K562 (cell line): ENCODE measurements around the gene SIRPD. TPM values are rescaled to one million over a fixed set of nuclear protein-coding genes. Genes with fewer than 3 reads are reported as not detected.

Experiments used
- ATAC-seq: fragments of 200-7000 bp; cut with Tn5 transposase; 3 replicates; pipeline ENCODE4 v1.9.1; 2020; ENCODE audit warnings: moderate library complexity
- BruUV-seq: library from RNA; stranded (reverse); fragments of 400-500 nt; replicated peaks from 2 replicates; lab custom pipeline; 2021; lab: Mats Ljungman, UMichigan
- CTCF ChIA-PET: fragments of 300-600 bp; formaldehyde crosslinking; extraction: SDS; loops from one replicate; lab custom pipeline; 2021; ENCODE audit warnings: low intra/inter-chr PET ratio; lab: Yijun Ruan, JAX
- POLR2A ChIA-PET: fragments of 300-600, 350-650 bp; sonication (Branson Sonifier 250); formaldehyde crosslinking; extraction: SDS; loops from one replicate; lab custom pipeline; 2021; ENCODE audit warnings: antibody characterized with exemption, inconsistent platforms; lab: Yijun Ruan, JAX
- DNase-seq, 4 experiments: peaks; one replicate each; pipeline versions ENCODE4 v3.0.0 to v3.0.0-alpha.2; 2011 to 2018; ENCODE audit warnings: low spot score in 3 of 4, mixed read lengths in 3 of 4; ENCODE audit errors: extremely low read depth in 1 of 4
- FAIRE-seq: peaks from 2 replicates; lab custom pipeline; 2011; peaks lifted over from hg19 to GRCh38; lab: Jason Lieb, UNC
- H2AFZ ChIP-seq: 2 replicates; pipeline ENCODE4 v1.6.0; 2011; ENCODE audit warnings: low read depth, low read length, control low read depth, inconsistent platforms
- H3K27ac ChIP-seq: fragments of 200-600 bp; 3 replicates; pipeline ENCODE4 v1.8.0; 2011; ENCODE audit warnings: low read depth, mild to moderate bottlenecking, control low read depth, inconsistent platforms, low read length, moderate library complexity, mixed read lengths; ENCODE audit errors: extremely low read depth
- H3K27me3 ChIP-seq, 2 experiments: fragments of 300-600 bp in 1 of 2; 2 replicates in 1 of 2; 3 replicates in 1 of 2; pipeline versions ENCODE4 v1.6.0 to v1.8.0; 2011; ENCODE audit warnings: inconsistent platforms in 2 of 2, low read length in 2 of 2, mild to moderate bottlenecking in 1 of 2, mixed read lengths in 1 of 2, moderate library complexity in 1 of 2; ENCODE audit not compliant: control insufficient read depth in 2 of 2, insufficient read depth in 2 of 2
- H3K36me3 ChIP-seq: fragments of 300-600 bp; 3 replicates; pipeline ENCODE4 v1.8.0; 2011; ENCODE audit warnings: mild to moderate bottlenecking, low read length, inconsistent platforms; ENCODE audit not compliant: control insufficient read depth, insufficient read depth
- H3K4me1 ChIP-seq, 2 experiments: fragments of 200-600 bp in 1 of 2; replicated peaks in 1 of 2; 2 replicates in 1 of 2; 3 replicates in 1 of 2; pipeline versions ENCODE4 v1.5.1 to v1.8.0; 2011; ENCODE audit warnings: inconsistent platforms in 2 of 2, low read length in 2 of 2, mild to moderate bottlenecking in 1 of 2, mixed read lengths in 1 of 2, moderate library complexity in 1 of 2; ENCODE audit not compliant: control insufficient read depth in 2 of 2, insufficient read depth in 2 of 2
- H3K4me2 ChIP-seq: 2 replicates; pipeline ENCODE4 v1.6.1; 2011; ENCODE audit warnings: low read length, control low read depth, inconsistent platforms, mixed read lengths; ENCODE audit not compliant: insufficient read depth
- H3K4me3 ChIP-seq: fragments of 200-600 bp; sonication (generic), shearing (Covaris generic); 2 replicates; pipeline ENCODE4 v1.5.1; 2016; ENCODE audit warnings: control low read depth, inconsistent platforms
- H3K79me2 ChIP-seq: fragments of 200-600 bp; 3 replicates; pipeline ENCODE4 v1.8.0; 2011; ENCODE audit warnings: low read length, inconsistent platforms; ENCODE audit not compliant: control insufficient read depth, insufficient read depth
- H3K9ac ChIP-seq, 2 experiments: 2 replicates each; pipeline versions ENCODE4 v1.6.0 to v1.6.1; 2011; ENCODE audit warnings: low read depth in 2 of 2, low read length in 2 of 2, control low read depth in 1 of 2, inconsistent platforms in 1 of 2, mild to moderate bottlenecking in 1 of 2, mixed read lengths in 1 of 2; ENCODE audit not compliant: insufficient read depth in 1 of 2
- H3K9me1 ChIP-seq: one replicate; pipeline ENCODE4 v1.6.0; 2011; ENCODE audit warnings: inconsistent platforms, mild to moderate bottlenecking, low read length, moderate library complexity; ENCODE audit not compliant: control insufficient read depth, insufficient read depth
- H3K9me3 ChIP-seq: replicated peaks from 2 replicates; pipeline ENCODE4 v1.5.1; 2011; ENCODE audit warnings: low read depth, low read length, inconsistent platforms; ENCODE audit not compliant: control insufficient read depth, insufficient read depth
- H4K20me1 ChIP-seq: replicated peaks from 2 replicates; pipeline ENCODE4 v1.6.1; 2011; ENCODE audit warnings: low read length, inconsistent platforms, mixed read lengths; ENCODE audit not compliant: control insufficient read depth, insufficient read depth
- ARID1B ChIP-seq: fragments of 450-650 bp; IDR thresholded peaks from 2 replicates; pipeline ENCODE4 v1.6.1; 2016; ENCODE audit warnings: antibody characterized with exemption, mild to moderate bottlenecking, inconsistent platforms
- CBFA2T3 ChIP-seq: fragments of 450-650 bp; IDR thresholded peaks from 2 replicates; pipeline ENCODE4 v1.6.1; 2017
- GABPA ChIP-seq: fragments of 200-800 bp; sonication (Bioruptor generic); conservative IDR thresholded peaks from 2 replicates; pipeline ENCODE4 v1.6.1; 2016; ENCODE audit warnings: low read depth, missing genetic modification characterization, missing compliant biosample characterization
- NFYB ChIP-seq: IDR thresholded peaks from 2 replicates; pipeline ENCODE4 v1.6.1; 2011; ENCODE audit warnings: mild to moderate bottlenecking, moderate library complexity; ENCODE audit not compliant: insufficient read length; ENCODE audit errors: extremely low read depth
- RBM25 ChIP-seq: fragments of 200-400 bp; formaldehyde crosslinking; IDR thresholded peaks from 2 replicates; pipeline ENCODE4 v1.6.1; 2018; ENCODE audit warnings: low read length, low read depth, moderate library complexity; ENCODE audit not compliant: severe bottlenecking
- SMARCE1 ChIP-seq: fragments of 450-650 bp; IDR thresholded peaks from 2 replicates; pipeline ENCODE4 v1.7.1; 2016; ENCODE audit warnings: mild to moderate bottlenecking
- SNRNP70 ChIP-seq: fragments of 200-400 bp; formaldehyde crosslinking; optimal IDR thresholded peaks from 2 replicates; pipeline ENCODE3; 2017; ENCODE audit warnings: low read depth, low read length
- TBP ChIP-seq: optimal IDR thresholded peaks from 2 replicates; pipeline ENCODE3; 2011; ENCODE audit warnings: low read depth, low read length, improper control_type of control experiment
- TCF3 ChIP-seq: sonication (generic); formaldehyde crosslinking; IDR thresholded peaks from 2 replicates; pipeline ENCODE4 v1.4.0; 2020; ENCODE audit warnings: mild to moderate bottlenecking, missing genetic modification reagents
- TCFL5 ChIP-seq: fragments of 250-450 bp; sonication (Bioruptor Pico); conservative IDR thresholded peaks from 2 replicates; pipeline ENCODE4 v1.6.1; 2021; ENCODE audit warnings: mild to moderate bottlenecking, moderate library complexity, matching md5 sums
- TEAD4 ChIP-seq, 2 experiments: sonication (generic) in 1 of 2; formaldehyde crosslinking in 1 of 2; IDR thresholded peaks; 2 replicates each; pipeline versions ENCODE4 v1.6.1 to v1.8.0; 2012 to 2022; ENCODE audit warnings: borderline replicate concordance in 1 of 2, inconsistent platforms in 1 of 2, low read length in 1 of 2, mild to moderate bottlenecking in 1 of 2, missing genetic modification reagents in 1 of 2
- ZNF384 ChIP-seq: IDR thresholded peaks from 2 replicates; pipeline ENCODE4 v1.6.1; 2012; ENCODE audit warnings: low read depth, low read length, improper control_type of control experiment
- ZNF408 ChIP-seq: fragments of 250-450 bp; sonication (Bioruptor Pico); IDR thresholded peaks from 2 replicates; pipeline ENCODE4 v1.4.0; 2020; ENCODE audit warnings: low read depth, mild to moderate bottlenecking, moderate library complexity
- ZNF766 ChIP-seq: fragments of 200-800 bp; sonication (Bioruptor generic); conservative IDR thresholded peaks from 2 replicates; pipeline ENCODE4 v1.6.1; 2016; ENCODE audit warnings: missing genetic modification characterization, missing compliant biosample characterization
- WGBS: fragments of 100-300 bp; shearing (Covaris generic); methylation state at CpG from one replicate; pipeline ENCODE4 v1.1.6; 2016; ENCODE audit warnings: low coverage, mixed read lengths; ENCODE audit not compliant: insufficient coverage; ENCODE audit errors: missing lambda C conversion rate; 5-methylcytosine and 5-hydroxymethylcytosine counted together
- in situ Hi-C: fragments of 300-500 bp; cut with MboI; formaldehyde crosslinking; loops from 4 replicates; pipeline ENCODE4 v1.15.0; 2018; ENCODE audit warnings: inconsistent platforms, mixed read lengths
- intact Hi-C: fragments of 100-400 bp; cut with micrococcal nuclease; formaldehyde crosslinking; loops from 2 replicates; pipeline ENCODE4 v1.14.2; 2022
- polyA plus RNA-seq, 8 experiments: library from polyadenylated mRNA; depleted of rRNA in 4 of 8; stranded (reverse) in 5 of 8; unstranded in 3 of 8; fragments of >200 nt; fragmentation: Nextera tagmentation in 2 of 8; fragmentation: Illumina TruSeq in 1 of 8; extraction: Ambion mirVana in 2 of 8; extraction: Trizol in 1 of 8; gene quantifications; 2 replicates each; pipeline versions ENCODE4 v1.2.1 to v1.2.3, GENCODE V29; 2011 to 2014; ENCODE audit warnings: inconsistent platforms in 1 of 8, missing spikeins in 1 of 8
- total RNA-seq, 7 experiments: library from RNA; depleted of rRNA in 6 of 7; stranded (reverse); fragments of >200 nt in 6 of 7; fragmentation: Illumina TruSeq in 2 of 7; extraction: Trizol in 2 of 7; gene quantifications; 2 replicates each; pipeline versions ENCODE4 v1.2.1 to v1.2.3, GENCODE V29; 2011 to 2021; ENCODE audit warnings: low replicate concordance in 1 of 7
- TF ChIP-seq, protein P1 (sequence below): fragments of 250-450 bp; sonication (Bioruptor Pico); IDR thresholded peaks from 2 replicates; pipeline ENCODE4 v1.8.0; 2022; ENCODE audit warnings: moderate library complexity, mild to moderate bottlenecking, inconsistent platforms
- TF ChIP-seq, protein P2 (sequence below): sonication (generic); formaldehyde crosslinking; IDR thresholded peaks from 2 replicates; pipeline ENCODE4 v1.8.0; 2022; ENCODE audit warnings: mild to moderate bottlenecking, missing genetic modification reagents

The SIRPD gene
- total and polyA plus RNA-seq, 9 of the 15 experiments (the other 6 are each of a cell fraction or from before 2014, with no cell fraction given): not detected

DNA sequence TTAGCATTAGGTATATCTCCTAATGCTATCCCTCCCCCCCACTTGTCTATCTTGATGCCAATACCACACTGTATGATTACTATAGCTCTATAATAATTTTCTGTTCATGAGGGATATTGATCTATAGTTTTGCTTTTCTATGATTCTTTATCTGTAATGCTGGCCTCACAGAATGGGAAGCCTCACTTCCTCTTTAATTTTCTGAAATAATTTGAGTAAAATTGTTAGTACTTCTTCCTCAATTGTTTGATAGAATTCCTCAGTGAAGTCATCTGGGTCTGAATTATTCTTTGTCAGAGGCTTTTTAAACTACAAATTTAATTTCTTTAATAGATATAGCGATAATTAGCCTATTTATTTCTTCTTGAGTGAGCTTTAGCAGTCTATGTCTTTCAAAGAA, 31.2 kb downstream of the SIRPD start (continued):
- no peak for TF ChIP-seq ZNF408 (CRISPR knock-in tag)
- TF ChIP-seq, protein P1, sequence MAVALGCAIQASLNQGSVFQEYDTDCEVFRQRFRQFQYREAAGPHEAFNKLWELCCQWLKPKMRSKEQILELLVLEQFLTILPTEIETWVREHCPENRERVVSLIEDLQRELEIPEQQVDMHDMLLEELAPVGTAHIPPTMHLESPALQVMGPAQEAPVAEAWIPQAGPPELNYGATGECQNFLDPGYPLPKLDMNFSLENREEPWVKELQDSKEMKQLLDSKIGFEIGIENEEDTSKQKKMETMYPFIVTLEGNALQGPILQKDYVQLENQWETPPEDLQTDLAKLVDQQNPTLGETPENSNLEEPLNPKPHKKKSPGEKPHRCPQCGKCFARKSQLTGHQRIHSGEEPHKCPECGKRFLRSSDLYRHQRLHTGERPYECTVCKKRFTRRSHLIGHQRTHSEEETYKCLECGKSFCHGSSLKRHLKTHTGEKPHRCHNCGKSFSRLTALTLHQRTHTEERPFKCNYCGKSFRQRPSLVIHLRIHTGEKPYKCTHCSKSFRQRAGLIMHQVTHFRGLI (CRISPR knock-in tag): no peak
- TF ChIP-seq SNRNP70: no peak
- no peak for TF ChIP-seq ZNF384
- TF ChIP-seq TBP: no peak
- TF ChIP-seq, all 486 proteins: peak for 0

DNA sequence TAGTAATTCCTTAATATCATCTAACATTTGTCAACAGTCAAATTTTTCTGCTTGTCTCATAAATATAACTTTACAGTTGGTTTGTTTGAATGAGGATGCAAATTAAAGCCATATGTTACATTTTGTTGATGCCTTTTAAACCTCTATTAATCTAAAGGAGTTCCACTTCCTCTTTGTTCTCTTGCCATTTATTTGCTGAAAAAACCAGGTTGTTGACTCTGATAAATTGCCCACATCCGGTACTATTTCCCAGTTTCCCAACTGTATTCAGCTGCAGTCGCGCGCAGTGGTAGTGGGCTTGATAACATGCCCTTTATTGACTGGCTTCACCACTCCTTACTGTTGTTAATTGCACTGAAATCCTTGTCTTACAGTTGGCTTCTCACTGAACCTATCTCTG, 33.5 kb downstream of the SIRPD start:
- Histone ChIP-seq H4K20me1 (no peaks in the 10 kb centered on the region), H3K79me2 (no peaks in the 10 kb centered on the region), H3K27me3 (no peaks in the 10 kb centered on the region), H3K36me3 (no peaks in the 10 kb centered on the region), H3K4me2 (no peak overlapping the region), H3K4me1 (no peaks in the 10 kb centered on the region; a peak in 1 of 5 replicates), H3K9me3 (no peaks in the 10 kb centered on the region), H3K4me3 (no peak overlapping the region), H3K9me1 (peaks cover 2% of the 10 kb centered on the region), H3K27ac (no peak overlapping the region), H2AFZ (no peak overlapping the region), H3K9ac (no peak overlapping the region)
- ChIA-PET POLR2A (no interaction called here), CTCF (no interaction called here)
- WGBS: 4% methylated on average over 4 of the region's 4 CpGs
- ATAC-seq (no peak), FAIRE-seq (no peak), DNase-seq (peak in 1 of 4 experiments; percentile 8)
- no TSS peak for BruUV-seq
- in situ Hi-C loops (loop anchor here (25.0 kb wide), 1 partner anchor 238 kb away; no protein-coding TSS in a partner anchor), intact Hi-C loops (no loop called here)
- TF ChIP-seq TEAD4 (IDR thresholded peaks at IDR 0.05; ENCODE audit: low read length) (peak; percentile 52; the same call in 1 of the 2 replicates), TEAD4 (CRISPR knock-in tag; IDR thresholded peaks at IDR 0.05; ENCODE audit: borderline replicate concordance) (no peak), NFYB (no peak), SMARCE1 (peak; percentile 25; the same call in 1 of the 2 replicates), ARID1B (peak; percentile 14; the same call in 1 of the 2 replicates), GABPA (tag) (peak; percentile 49; the same call in 1 of the 2 replicates), RBM25 (no peak), ZNF766 (peak; percentile 58; the same call in 1 of the 2 replicates), TCFL5 (CRISPR knock-in tag) (no peak), CBFA2T3 (0 out of 2 replicates have a peak, but pooled peaks have one; percentile 11), TCF3 (CRISPR knock-in tag) (peak; percentile 40; the same call in 1 of the 2 replicates)
- TF ChIP-seq, protein P2, sequence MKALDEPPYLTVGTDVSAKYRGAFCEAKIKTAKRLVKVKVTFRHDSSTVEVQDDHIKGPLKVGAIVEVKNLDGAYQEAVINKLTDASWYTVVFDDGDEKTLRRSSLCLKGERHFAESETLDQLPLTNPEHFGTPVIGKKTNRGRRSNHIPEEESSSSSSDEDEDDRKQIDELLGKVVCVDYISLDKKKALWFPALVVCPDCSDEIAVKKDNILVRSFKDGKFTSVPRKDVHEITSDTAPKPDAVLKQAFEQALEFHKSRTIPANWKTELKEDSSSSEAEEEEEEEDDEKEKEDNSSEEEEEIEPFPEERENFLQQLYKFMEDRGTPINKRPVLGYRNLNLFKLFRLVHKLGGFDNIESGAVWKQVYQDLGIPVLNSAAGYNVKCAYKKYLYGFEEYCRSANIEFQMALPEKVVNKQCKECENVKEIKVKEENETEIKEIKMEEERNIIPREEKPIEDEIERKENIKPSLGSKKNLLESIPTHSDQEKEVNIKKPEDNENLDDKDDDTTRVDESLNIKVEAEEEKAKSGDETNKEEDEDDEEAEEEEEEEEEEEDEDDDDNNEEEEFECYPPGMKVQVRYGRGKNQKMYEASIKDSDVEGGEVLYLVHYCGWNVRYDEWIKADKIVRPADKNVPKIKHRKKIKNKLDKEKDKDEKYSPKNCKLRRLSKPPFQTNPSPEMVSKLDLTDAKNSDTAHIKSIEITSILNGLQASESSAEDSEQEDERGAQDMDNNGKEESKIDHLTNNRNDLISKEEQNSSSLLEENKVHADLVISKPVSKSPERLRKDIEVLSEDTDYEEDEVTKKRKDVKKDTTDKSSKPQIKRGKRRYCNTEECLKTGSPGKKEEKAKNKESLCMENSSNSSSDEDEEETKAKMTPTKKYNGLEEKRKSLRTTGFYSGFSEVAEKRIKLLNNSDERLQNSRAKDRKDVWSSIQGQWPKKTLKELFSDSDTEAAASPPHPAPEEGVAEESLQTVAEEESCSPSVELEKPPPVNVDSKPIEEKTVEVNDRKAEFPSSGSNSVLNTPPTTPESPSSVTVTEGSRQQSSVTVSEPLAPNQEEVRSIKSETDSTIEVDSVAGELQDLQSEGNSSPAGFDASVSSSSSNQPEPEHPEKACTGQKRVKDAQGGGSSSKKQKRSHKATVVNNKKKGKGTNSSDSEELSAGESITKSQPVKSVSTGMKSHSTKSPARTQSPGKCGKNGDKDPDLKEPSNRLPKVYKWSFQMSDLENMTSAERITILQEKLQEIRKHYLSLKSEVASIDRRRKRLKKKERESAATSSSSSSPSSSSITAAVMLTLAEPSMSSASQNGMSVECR: no peak
